Activated CD8-positive, alpha-beta memory T cell treated with anti-CD3 and anti-CD28 coated beads, Interleukin-2, amount 10 ng/mL, durations not matched to agents 7 days and 5 days (primary cell): ENCODE results near the gene ROBO1. TPM values are rescaled to one million over a fixed set of nuclear protein-coding genes. Genes with fewer than 3 reads are reported as not detected.

Source experiments
- ATAC-seq: fragments of 150-1000 bp; cut with Tn5 transposase; one replicate; pipeline ENCODE4 v1.10.0; 2021; ENCODE audit warnings: moderate library complexity
- CTCF ChIA-PET: fragments of 350-600 bp; sonication (Branson Sonifier 250); formaldehyde crosslinking; loops from one replicate; lab custom pipeline; 2021; ENCODE audit warnings: antibody characterized with exemption; lab: Charles Lee
- DNase-seq: peaks from one replicate; pipeline ENCODE4 v3.0.0-alpha.2; 2020
- H3K27ac Mint-ChIP-seq: one replicate; pipeline ENCODE4 v1.8.0; 2021; ENCODE audit warnings: mild to moderate bottlenecking, mixed read lengths
- H3K27me3 Mint-ChIP-seq: one replicate; pipeline ENCODE4 v1.8.0; 2021; ENCODE audit warnings: mixed read lengths
- H3K36me3 Mint-ChIP-seq: one replicate; pipeline ENCODE4 v1.8.0; 2021; ENCODE audit warnings: mild to moderate bottlenecking, mixed read lengths
- H3K4me1 Mint-ChIP-seq: one replicate; pipeline ENCODE4 v1.8.0; 2021; ENCODE audit warnings: mixed read lengths
- H3K4me3 Mint-ChIP-seq: one replicate; pipeline ENCODE4 v1.8.0; 2021; ENCODE audit warnings: mild to moderate bottlenecking, moderate library complexity, mixed read lengths
- H3K9me3 Mint-ChIP-seq: one replicate; pipeline ENCODE4 v1.8.0; 2022; ENCODE audit warnings: low read depth, mixed read lengths
- total RNA-seq, 2 experiments: library from RNA; stranded (reverse); gene quantifications; one replicate each; pipeline ENCODE4 v1.2.3, GENCODE V29; 2021

Gene ROBO1
- total RNA-seq, 2 experiments from 2014 or later = 0.32 to 0.87 TPM

DNA sequence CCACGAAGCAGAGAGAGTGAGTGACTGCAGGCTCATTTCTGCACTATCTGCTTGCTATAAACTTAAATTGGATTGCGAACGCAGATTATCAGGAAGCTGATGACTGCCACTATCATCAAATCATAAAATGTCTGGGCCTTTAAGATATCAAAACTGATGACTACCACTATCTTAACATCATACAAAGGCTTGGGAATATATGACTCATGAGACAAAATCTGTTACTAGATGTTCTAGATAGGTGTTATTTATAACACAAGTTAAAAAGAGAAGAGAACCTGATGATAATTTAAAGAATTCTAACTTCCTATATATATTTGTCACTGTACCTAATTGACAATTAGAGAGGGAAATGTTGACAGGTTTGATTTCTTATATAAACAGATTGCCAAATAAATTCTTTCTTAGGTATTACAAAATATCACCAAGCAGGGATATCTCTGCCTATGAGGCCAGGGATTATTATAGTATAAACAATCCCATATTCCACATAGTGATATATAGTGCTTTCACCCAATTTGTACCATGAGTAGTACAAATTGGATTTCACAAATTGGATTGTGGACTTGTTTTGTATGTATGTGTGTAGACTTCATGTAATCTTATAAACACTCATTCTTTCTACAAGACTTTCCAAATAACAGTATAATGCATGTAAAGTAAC lies 1157.2 kb downstream of the ROBO1 start:
- H3K36me3 Mint-ChIP-seq = no peaks in the 10 kb centered on the region
- no peak overlapping the region for H3K27ac Mint-ChIP-seq
- no peak overlapping the region for H3K4me3 Mint-ChIP-seq
- CTCF ChIA-PET = no interaction called here
- DNase-seq = no peak
- H3K4me1 Mint-ChIP-seq = no peaks in the 10 kb centered on the region
- peaks cover 5% of the 10 kb centered on the region for H3K9me3 Mint-ChIP-seq
- H3K27me3 Mint-ChIP-seq = no peaks in the 10 kb centered on the region
- no peak for ATAC-seq

DNA sequence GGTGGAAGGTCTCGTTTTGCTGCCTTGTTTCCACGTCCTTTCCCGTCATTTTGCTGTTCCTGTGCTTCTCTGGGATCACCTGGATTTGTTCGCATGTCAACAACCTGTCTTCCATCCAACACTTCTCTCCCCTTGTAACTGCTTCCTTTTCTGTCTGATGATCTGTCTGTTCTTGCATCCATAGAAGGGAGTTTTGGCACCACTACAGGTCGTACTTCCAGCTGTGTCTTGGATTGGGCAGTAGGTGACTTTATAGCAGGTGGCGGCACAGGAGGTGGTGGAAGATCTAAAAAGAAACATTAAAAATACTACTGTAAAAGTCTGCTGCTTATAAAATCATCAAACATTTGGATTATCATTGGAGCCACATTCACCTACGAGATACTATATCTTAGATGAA lies 1161.0 kb downstream of the ROBO1 start:
- H3K9me3 Mint-ChIP-seq = peaks cover 6% of the 10 kb centered on the region
- H3K4me3 Mint-ChIP-seq = no peak overlapping the region
- H3K4me1 Mint-ChIP-seq = no peaks in the 10 kb centered on the region
- CTCF ChIA-PET = no interaction called here
- H3K36me3 Mint-ChIP-seq = no peaks in the 10 kb centered on the region
- ATAC-seq = no peak
- no peak overlapping the region for H3K27ac Mint-ChIP-seq
- DNase-seq = no peak
- no peaks in the 10 kb centered on the region for H3K27me3 Mint-ChIP-seq

DNA sequence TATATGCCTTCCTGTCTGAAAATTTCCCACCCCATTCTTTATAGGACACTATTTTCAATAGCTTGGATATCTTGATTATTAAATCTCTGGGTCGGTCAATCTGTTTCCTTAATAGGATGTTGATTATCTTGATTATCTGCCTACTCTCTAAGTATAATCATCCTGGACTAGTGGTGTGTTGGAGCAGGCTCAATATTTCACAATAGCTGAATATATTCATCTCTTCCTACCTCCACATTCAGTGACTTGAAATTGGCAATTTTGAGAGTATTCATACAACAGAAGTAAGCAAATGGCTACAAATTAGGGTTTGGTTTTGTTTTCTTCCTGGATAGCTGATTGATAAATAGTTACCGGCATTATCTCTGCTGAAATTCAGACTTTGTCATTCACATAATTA lies 1162.6 kb downstream of the ROBO1 start:
- Mint-ChIP-seq H3K36me3 (no peaks in the 10 kb centered on the region), H3K9me3 (peaks cover 6% of the 10 kb centered on the region), H3K4me3 (no peak overlapping the region), H3K27ac (no peak overlapping the region), H3K27me3 (no peaks in the 10 kb centered on the region), H3K4me1 (no peaks in the 10 kb centered on the region)
- no peak for DNase-seq
- ATAC-seq = no peak
- CTCF ChIA-PET = no interaction called here

DNA sequence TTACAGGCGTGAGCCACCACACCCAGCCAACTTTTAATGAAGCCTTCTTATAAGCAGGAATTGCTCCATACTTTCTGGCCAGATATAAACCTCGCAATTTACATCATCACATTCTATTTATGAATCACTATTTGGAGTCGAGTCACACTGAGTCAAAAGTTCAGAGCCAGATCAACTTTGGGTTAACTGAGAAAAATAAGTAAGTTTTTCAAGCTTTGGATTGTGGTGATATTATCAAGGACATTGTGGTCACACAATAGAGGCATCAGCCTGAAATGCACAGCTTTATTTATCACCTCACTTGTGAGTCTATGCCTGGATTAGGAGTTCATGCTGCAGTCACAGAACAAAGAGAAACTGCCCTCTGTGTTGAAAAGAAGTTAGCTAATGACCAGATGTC lies 1163.5 kb downstream of the ROBO1 start:
- Mint-ChIP-seq H3K27ac (no peak overlapping the region), H3K9me3 (peaks cover 6% of the 10 kb centered on the region), H3K27me3 (no peaks in the 10 kb centered on the region), H3K4me1 (no peaks in the 10 kb centered on the region), H3K36me3 (no peaks in the 10 kb centered on the region), H3K4me3 (no peak overlapping the region)
- ATAC-seq = no peak
- CTCF ChIA-PET = no interaction called here
- DNase-seq = no peak

DNA sequence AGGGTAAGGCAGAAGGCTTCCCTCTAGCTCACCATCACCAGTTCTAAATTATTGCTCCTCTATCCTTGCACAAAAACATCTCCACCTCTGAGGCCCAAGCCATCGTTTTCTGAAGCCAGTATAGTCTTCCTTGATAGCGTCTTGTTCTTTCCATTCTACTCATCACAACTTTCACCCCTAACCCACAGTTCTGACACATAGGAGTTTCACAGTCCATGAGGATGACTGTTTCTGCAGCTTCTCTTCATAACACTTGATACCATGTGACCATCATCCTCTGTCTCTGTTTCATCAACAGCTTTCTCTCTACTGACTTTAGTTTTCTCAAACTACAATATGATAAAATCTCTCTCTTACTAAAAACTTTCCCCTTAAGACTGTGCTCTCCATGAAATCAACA lies 1166.5 kb downstream of the ROBO1 start:
- no peaks in the 10 kb centered on the region for H3K27me3 Mint-ChIP-seq
- DNase-seq (no peak), ATAC-seq (no peak)
- H3K4me3 Mint-ChIP-seq = no peak overlapping the region
- CTCF ChIA-PET = no interaction called here
- no peaks in the 10 kb centered on the region for H3K36me3 Mint-ChIP-seq
- peaks cover 2% of the 10 kb centered on the region for H3K9me3 Mint-ChIP-seq
- H3K4me1 Mint-ChIP-seq = no peaks in the 10 kb centered on the region
- no peak overlapping the region for H3K27ac Mint-ChIP-seq

DNA sequence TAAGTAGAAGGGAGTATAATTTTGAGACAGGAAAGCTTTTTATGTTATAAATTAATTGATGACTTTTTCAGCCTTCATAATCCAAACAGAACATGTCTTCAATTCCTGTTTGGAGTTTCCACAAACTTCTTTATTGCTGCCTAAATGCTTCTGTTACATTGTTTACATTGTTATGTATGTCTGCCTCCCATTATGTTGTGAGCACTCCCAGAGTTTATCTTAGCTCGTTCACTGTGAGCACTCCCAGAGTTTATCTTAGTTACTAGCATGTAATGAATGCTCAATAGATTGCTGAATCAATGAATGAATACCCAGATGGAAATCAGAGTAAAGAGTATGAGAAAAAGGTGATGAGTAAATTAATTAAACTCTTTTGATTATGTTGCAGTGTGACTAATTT lies 1178.0 kb downstream of the ROBO1 start:
- DNase-seq = no peak
- ATAC-seq = no peak
- Mint-ChIP-seq H3K36me3 (no peaks in the 10 kb centered on the region), H3K4me1 (no peaks in the 10 kb centered on the region), H3K4me3 (no peak overlapping the region), H3K9me3 (peaks cover 6% of the 10 kb centered on the region), H3K27ac (no peak overlapping the region), H3K27me3 (no peaks in the 10 kb centered on the region)
- CTCF ChIA-PET = no interaction called here

DNA sequence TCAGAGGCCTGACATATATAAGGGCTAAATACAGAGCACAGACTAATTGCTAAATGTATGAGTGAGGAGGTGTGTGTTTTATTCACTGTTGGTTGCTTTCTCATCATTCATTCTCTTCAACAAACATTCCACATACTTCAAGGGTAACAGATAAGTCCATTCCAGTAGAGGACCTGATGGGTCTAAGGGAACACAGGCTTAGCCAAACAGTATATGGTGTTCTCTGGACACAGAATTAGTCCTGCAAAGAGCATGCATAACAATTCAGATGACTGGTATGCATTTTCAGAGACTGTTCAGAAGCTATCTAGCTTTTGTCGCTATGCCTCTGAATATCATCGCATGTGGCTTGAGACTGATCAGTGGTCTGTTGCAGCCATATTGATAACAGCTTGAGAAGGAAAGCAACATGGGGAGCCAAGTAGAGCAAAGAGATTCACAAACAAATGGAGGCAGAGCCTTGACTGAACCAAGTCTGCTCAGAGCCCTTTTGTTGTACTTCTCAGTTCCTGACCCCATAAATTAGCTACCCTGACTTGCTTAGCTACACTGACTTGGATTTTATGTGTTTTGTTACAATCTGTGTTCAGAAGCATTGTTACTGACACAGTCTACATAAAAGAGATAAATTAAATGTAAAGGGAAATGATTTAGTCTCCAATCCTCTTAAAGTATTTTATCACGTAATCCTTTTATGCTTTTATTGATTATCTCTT lies 1178.7 kb downstream of the ROBO1 start:
- ATAC-seq = no peak
- H3K4me1 Mint-ChIP-seq = no peaks in the 10 kb centered on the region
- no peak overlapping the region for H3K4me3 Mint-ChIP-seq
- DNase-seq = no peak
- no peaks in the 10 kb centered on the region for H3K36me3 Mint-ChIP-seq
- peaks cover 7% of the 10 kb centered on the region for H3K9me3 Mint-ChIP-seq
- CTCF ChIA-PET = no interaction called here
- no peak overlapping the region for H3K27ac Mint-ChIP-seq
- H3K27me3 Mint-ChIP-seq = no peaks in the 10 kb centered on the region

DNA sequence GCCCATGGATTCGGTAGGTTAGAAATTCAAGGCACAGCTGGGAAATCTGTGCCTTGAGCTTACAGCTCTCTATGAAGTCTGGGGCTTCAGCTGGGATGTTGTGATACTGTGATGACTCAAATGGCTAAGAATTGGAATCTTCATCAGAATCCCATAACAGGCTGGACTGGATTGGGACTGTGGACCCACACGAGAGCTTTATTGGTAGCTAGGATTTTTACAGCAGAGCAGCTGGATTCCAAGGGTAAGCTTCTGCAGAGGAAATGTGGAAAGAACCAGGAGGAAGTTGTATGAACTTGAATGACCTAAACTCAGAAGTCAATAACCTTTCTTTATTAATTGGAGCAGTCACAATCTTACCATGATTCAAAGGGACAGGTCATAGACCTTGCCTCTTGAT lies 1187.1 kb downstream of the ROBO1 start:
- no peak overlapping the region for H3K4me3 Mint-ChIP-seq
- DNase-seq (no peak), ATAC-seq (no peak)
- no peak overlapping the region for H3K27ac Mint-ChIP-seq
- H3K9me3 Mint-ChIP-seq = peaks cover 5% of the 10 kb centered on the region
- no peaks in the 10 kb centered on the region for H3K36me3 Mint-ChIP-seq
- CTCF ChIA-PET = no interaction called here
- H3K4me1 Mint-ChIP-seq = no peaks in the 10 kb centered on the region
- no peaks in the 10 kb centered on the region for H3K27me3 Mint-ChIP-seq

DNA sequence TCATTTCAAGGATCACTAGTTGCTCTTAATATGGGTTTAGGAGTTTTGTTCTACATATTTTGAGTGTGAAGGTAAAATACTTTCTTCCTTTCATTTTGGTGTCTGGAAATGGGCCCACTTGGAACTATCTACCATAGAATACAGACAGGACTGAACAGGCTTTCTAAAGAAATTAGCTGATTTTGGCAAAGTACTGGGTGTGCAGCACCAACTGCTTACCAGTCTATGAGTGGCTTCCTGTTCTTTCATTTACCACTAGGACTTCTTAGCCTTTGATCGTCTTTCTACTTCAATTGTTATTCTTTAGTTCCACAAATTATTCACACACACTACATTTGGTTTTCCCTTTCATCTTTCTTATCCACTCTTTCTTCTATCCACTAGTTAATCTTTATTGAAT lies 1196.3 kb downstream of the ROBO1 start:
- CTCF ChIA-PET = no interaction called here
- Mint-ChIP-seq H3K27me3 (no peaks in the 10 kb centered on the region), H3K4me3 (no peak overlapping the region), H3K36me3 (no peaks in the 10 kb centered on the region), H3K9me3 (peaks cover 8% of the 10 kb centered on the region), H3K4me1 (no peaks in the 10 kb centered on the region), H3K27ac (no peak overlapping the region)
- ATAC-seq = no peak
- DNase-seq = no peak

DNA sequence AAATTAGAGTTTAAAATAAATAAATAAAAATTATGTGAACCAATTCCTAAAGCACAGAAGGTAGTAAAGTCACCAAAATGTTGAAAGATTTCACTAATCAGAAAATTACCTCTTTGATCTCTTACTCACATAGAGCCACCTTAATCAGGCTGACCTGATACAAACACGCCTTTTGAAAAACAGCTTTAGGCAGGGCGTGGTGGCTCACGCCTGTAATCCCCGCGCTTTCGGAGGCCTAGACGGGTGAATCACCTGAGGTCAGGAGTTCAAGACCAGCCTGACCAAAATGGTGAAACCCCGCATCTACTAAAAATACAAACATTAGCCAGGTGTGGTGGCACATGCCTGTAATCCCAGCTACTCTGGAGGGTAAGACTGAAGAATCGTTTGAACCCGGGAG lies 1197.3 kb downstream of the ROBO1 start:
- no peak for DNase-seq
- Mint-ChIP-seq H3K9me3 (peaks cover 8% of the 10 kb centered on the region), H3K27me3 (no peaks in the 10 kb centered on the region), H3K36me3 (no peaks in the 10 kb centered on the region), H3K4me1 (no peaks in the 10 kb centered on the region), H3K27ac (no peak overlapping the region), H3K4me3 (no peak overlapping the region)
- no peak for ATAC-seq
- CTCF ChIA-PET = no interaction called here

DNA sequence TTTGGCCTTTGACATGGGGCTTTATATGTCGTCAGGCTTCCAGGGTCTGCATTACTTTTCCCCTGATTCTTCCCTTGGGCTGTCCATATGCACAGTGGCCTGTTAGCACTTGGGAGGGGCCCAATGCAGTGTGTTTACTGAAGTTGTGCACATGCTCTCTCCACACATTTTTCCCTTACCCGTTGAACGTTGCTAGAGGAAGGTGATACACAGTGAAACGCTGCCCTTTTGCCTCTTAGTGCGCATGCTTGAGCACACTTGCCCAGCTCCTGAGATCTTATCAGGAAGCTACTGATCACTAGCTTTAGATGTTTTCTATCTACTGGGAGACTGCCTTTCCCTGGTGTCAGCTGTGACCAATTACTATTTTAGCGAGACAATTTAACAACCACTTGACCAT lies 1198.0 kb downstream of the ROBO1 start:
- ATAC-seq (no peak), DNase-seq (no peak)
- H3K4me1 Mint-ChIP-seq = no peaks in the 10 kb centered on the region
- H3K27me3 Mint-ChIP-seq = no peaks in the 10 kb centered on the region
- H3K9me3 Mint-ChIP-seq = peaks cover 9% of the 10 kb centered on the region
- no peaks in the 10 kb centered on the region for H3K36me3 Mint-ChIP-seq
- CTCF ChIA-PET = no interaction called here
- no peak overlapping the region for H3K4me3 Mint-ChIP-seq
- H3K27ac Mint-ChIP-seq = no peak overlapping the region

DNA sequence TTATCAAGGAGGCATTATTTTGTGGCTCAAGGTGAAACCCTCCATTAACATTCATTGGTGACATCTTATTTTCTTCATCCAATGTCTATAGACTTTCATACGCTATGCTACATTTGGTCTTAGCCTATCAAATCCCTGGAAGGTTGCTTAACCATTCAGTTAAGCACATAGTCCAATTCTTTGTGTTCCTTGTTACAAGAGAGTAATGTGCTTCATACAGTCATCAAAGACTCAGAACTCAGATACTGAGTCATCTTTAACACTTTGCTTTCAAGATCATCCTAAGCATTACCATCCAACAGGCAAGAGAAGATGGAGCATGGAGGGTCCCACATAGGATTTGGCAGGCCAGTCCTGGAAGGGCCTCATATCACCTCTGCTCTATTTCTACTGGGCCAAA lies 1202.1 kb downstream of the ROBO1 start:
- Mint-ChIP-seq H3K4me1 (no peaks in the 10 kb centered on the region), H3K27ac (no peak overlapping the region), H3K9me3 (peaks cover 10% of the 10 kb centered on the region), H3K4me3 (no peak overlapping the region), H3K27me3 (no peaks in the 10 kb centered on the region), H3K36me3 (no peaks in the 10 kb centered on the region)
- CTCF ChIA-PET = no interaction called here
- ATAC-seq = no peak
- no peak for DNase-seq

DNA sequence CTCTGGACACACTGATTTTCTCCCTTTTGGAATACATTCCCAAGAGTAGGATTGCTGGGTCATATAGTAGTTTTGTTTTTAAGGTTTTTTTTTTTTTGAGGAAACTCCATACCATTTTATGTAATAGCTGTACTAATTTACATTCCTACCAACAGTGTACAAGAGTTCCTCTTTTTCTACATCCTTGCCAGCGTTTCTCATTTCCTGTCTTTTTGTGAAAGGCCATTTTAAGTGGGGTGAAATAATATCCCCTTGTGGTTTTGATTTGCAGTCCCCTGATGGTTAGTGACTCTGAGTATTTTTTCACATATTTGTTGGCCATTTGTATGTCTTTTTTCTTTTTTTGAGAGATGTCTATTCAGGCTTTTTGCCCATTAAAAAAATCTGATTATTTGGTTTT lies 1205.5 kb downstream of the ROBO1 start:
- H3K27ac Mint-ChIP-seq = no peak overlapping the region
- no peaks in the 10 kb centered on the region for H3K4me1 Mint-ChIP-seq
- H3K4me3 Mint-ChIP-seq = no peak overlapping the region
- no peak for DNase-seq
- H3K27me3 Mint-ChIP-seq = no peaks in the 10 kb centered on the region
- ATAC-seq = no peak
- CTCF ChIA-PET = no interaction called here
- H3K9me3 Mint-ChIP-seq = peaks cover 5% of the 10 kb centered on the region
- H3K36me3 Mint-ChIP-seq = no peaks in the 10 kb centered on the region
